Measurements from ENCODE around the gene COL9A1. TPM values are rescaled to one million over a fixed set of nuclear protein-coding genes. Genes with fewer than 3 reads are reported as not detected.
A peak's percentile ranks its signal among the peaks of the same experiment; 100 is the strongest.

Gene COL9A1
- total RNA-seq, 1 donor from 2014 or later = 1.7 TPM

GRCh38 chr6:70222439-70222749 is 80.5 kb downstream of the COL9A1 start:
- no peak overlapping the region for H3K4me3 ChIP-seq
- H3K27me3 ChIP-seq = no peaks in the 10 kb centered on the region
- intact Hi-C loops (cut with DNase I) = no loop called here
- H3K9me3 ChIP-seq = no peaks in the 10 kb centered on the region
- peaks cover 5% of the 10 kb centered on the region for H3K4me1 ChIP-seq
- H3K36me3 ChIP-seq = no peaks in the 10 kb centered on the region
- no peak overlapping the region for H3K27ac ChIP-seq
- no peak for DNase-seq (ENCODE audit: extremely low spot score in 2 of 2)
- TF ChIP-seq CTCF (IDR thresholded peaks at IDR 0.05) (no peak), POLR2AphosphoS5 (IDR thresholded peaks at IDR 0.05; ENCODE audit: insufficient read depth in 1 of 2, low read depth in 1 of 2) (no peak), POLR2A (IDR thresholded peaks at IDR 0.05) (no peak)

- Histone ChIP-seq H3K9me3 (no peaks in the 10 kb centered on the region), H3K4me1 (peaks cover 5% of the 10 kb centered on the region), H3K27me3 (no peaks in the 10 kb centered on the region), H3K27ac (no peak overlapping the region), H3K4me3 (no peak overlapping the region), H3K36me3 (no peaks in the 10 kb centered on the region)
- DNase-seq (ENCODE audit: extremely low spot score in 2 of 2) = no peak
- intact Hi-C loops (cut with DNase I) = no loop called here
- no peak for TF ChIP-seq POLR2AphosphoS5 (IDR thresholded peaks at IDR 0.05; ENCODE audit: insufficient read depth in 1 of 2, low read depth in 1 of 2)
- TF ChIP-seq CTCF (IDR thresholded peaks at IDR 0.05) = no peak
- TF ChIP-seq POLR2A (IDR thresholded peaks at IDR 0.05) = no peak
Observed at GRCh38 chr6:70221715-70222438, 81.0 kb downstream of the COL9A1 start.

- H3K4me3 ChIP-seq = no peak overlapping the region
- intact Hi-C loops (cut with DNase I) = no loop called here
- TF ChIP-seq POLR2A (IDR thresholded peaks at IDR 0.05) (no peak), POLR2AphosphoS5 (IDR thresholded peaks at IDR 0.05; ENCODE audit: insufficient read depth in 1 of 2, low read depth in 1 of 2) (peak in 1 of 2 donors; percentile 27), CTCF (IDR thresholded peaks at IDR 0.05) (peak; percentile 46 to 61 (median 60))
- H3K4me1 ChIP-seq = peaks cover 5% of the 10 kb centered on the region
- no peak for DNase-seq (ENCODE audit: extremely low spot score in 2 of 2)
- H3K36me3 ChIP-seq = no peaks in the 10 kb centered on the region
- H3K27me3 ChIP-seq = no peaks in the 10 kb centered on the region
- H3K9me3 ChIP-seq = no peaks in the 10 kb centered on the region
- H3K27ac ChIP-seq = no peak overlapping the region
Observed at GRCh38 chr6:70221025-70221714, 81.7 kb downstream of the COL9A1 start.

- no peak for DNase-seq (ENCODE audit: extremely low spot score in 2 of 2)
- Histone ChIP-seq H3K4me1 (peaks cover 5% of the 10 kb centered on the region), H3K4me3 (no peak overlapping the region), H3K27ac (no peak overlapping the region), H3K27me3 (no peaks in the 10 kb centered on the region), H3K36me3 (no peaks in the 10 kb centered on the region), H3K9me3 (no peaks in the 10 kb centered on the region)
- intact Hi-C loops (cut with DNase I) = no loop called here
- no peak for TF ChIP-seq POLR2A (IDR thresholded peaks at IDR 0.05)
- TF ChIP-seq CTCF (IDR thresholded peaks at IDR 0.05) = no peak
- TF ChIP-seq POLR2AphosphoS5 (IDR thresholded peaks at IDR 0.05; ENCODE audit: insufficient read depth in 1 of 2, low read depth in 1 of 2) = no peak
Observed at GRCh38 chr6:70219943-70220613, 82.8 kb downstream of the COL9A1 start.
